ENCODE results near the gene MRPL38.

DNA sequence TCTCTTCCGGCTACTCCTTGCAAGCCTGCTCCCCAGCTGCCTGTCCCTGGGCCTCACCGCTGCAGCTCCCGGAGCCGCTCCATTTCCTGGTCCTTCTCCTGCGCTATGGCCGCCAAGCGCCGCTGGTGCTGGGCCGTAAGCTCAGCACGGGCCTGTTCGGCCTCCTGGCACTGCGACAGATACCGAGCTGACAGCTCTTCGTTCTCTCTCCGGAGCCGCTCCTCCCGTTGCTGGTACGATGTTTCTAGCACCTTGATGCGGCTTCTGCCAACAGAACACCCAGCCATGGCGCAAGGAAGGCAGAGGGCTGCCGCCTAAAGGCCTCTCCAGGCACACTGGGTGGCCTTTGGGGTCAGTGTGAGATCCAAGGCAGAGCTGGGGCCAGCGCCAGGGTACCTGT is 14.9 kb upstream of the MRPL38 start:
- TF ChIP-seq EP300 (IDR thresholded peaks at IDR 0.05; ENCODE audit: low read depth) (no peak), POLR2AphosphoS5 (IDR thresholded peaks at IDR 0.05) (no peak), CTCF (IDR thresholded peaks at IDR 0.05) (no peak)
